GM12872 (cell line): ENCODE measurements around the gene SLC1A2.

Source experiments
- CTCF ChIP-seq: IDR thresholded peaks from 3 replicates; pipeline ENCODE4 v1.5.1; 2011; ENCODE audit warnings: low read depth, mild to moderate bottlenecking, low read length, moderate library complexity; ENCODE audit not compliant: insufficient read depth

Gene SLC1A2

GRCh38 chr11:35223371-35223796, 196.0 kb downstream of the SLC1A2 start:
- no peak for TF ChIP-seq CTCF

- no peak for TF ChIP-seq CTCF
Measured at GRCh38 chr11:35218956-35219355, 200.4 kb downstream of the SLC1A2 start.

- TF ChIP-seq CTCF: no peak
Measured at GRCh38 chr11:35216962-35217678, 202.2 kb downstream of the SLC1A2 start.

- TF ChIP-seq CTCF: no peak
Measured at GRCh38 chr11:35215945-35216344, 203.4 kb downstream of the SLC1A2 start.

GRCh38 chr11:35214792-35215193, 204.6 kb downstream of the SLC1A2 start:
- no peak for TF ChIP-seq CTCF

GRCh38 chr11:35214226-35214770, 205.1 kb downstream of the SLC1A2 start:
- no peak for TF ChIP-seq CTCF

- TF ChIP-seq CTCF: no peak
Measured at GRCh38 chr11:35211952-35212351, 207.4 kb downstream of the SLC1A2 start.
